Measurements from ENCODE around the gene S100A5.

Gene S100A5

GRCh38 chr1:153513023-153513422 is 27.7 kb downstream of the S100A5 start:
- Histone ChIP-seq H3K9me3 (ENCODE audit: low read length) (no peaks in the 10 kb centered on the region), H3K27me3 (ENCODE audit: insufficient read depth, low read length) (peaks cover 3% of the 10 kb centered on the region), H3K4me3 (ENCODE audit: low read length) (no peak overlapping the region), H3K4me1 (ENCODE audit: insufficient read depth, low read length) (no peaks in the 10 kb centered on the region), H2AFZ (ENCODE audit: low read depth, low read length) (no peak overlapping the region), H3K36me3 (ENCODE audit: insufficient read depth, low read length) (no peaks in the 10 kb centered on the region)

DNA sequence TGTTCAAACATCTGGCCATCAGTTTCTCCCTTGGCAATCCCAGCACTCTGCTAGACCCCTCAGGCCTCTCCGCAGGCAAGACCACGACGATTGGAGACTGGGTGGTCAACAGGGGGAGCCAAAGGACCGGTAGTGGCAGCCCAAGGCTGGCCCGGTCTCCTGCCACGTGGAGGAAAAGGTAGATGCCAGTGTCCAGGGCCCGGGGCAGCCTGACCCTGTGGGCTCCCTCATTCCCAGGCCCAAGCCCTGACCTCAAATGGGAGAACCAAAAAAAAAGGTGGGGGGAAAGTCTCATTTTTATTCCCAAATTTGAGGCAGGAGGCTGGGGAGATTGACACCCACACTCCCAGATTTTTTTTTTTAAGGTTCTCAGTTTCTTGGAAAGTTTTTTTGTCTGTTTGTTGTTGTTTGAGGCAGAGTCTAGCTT is 29.7 kb downstream of the S100A5 start:
- Histone ChIP-seq H3K27me3 (ENCODE audit: insufficient read depth, low read length) (peaks cover 5% of the 10 kb centered on the region), H2AFZ (ENCODE audit: low read depth, low read length) (no peak overlapping the region), H3K4me3 (ENCODE audit: low read length) (no peak overlapping the region), H3K36me3 (ENCODE audit: insufficient read depth, low read length) (no peaks in the 10 kb centered on the region), H3K4me1 (ENCODE audit: insufficient read depth, low read length) (no peaks in the 10 kb centered on the region), H3K9me3 (ENCODE audit: low read length) (no peaks in the 10 kb centered on the region)

GRCh38 chr1:153509729-153510354 is 30.9 kb downstream of the S100A5 start:
- no peaks in the 10 kb centered on the region for H3K4me1 ChIP-seq (ENCODE audit: insufficient read depth, low read length)
- H3K36me3 ChIP-seq (ENCODE audit: insufficient read depth, low read length): no peaks in the 10 kb centered on the region
- no peak overlapping the region for H3K4me3 ChIP-seq (ENCODE audit: low read length)
- H3K9me3 ChIP-seq (ENCODE audit: low read length): no peaks in the 10 kb centered on the region
- no peak overlapping the region for H2AFZ ChIP-seq (ENCODE audit: low read depth, low read length)
- peaks cover 5% of the 10 kb centered on the region for H3K27me3 ChIP-seq (ENCODE audit: insufficient read depth, low read length)

DNA sequence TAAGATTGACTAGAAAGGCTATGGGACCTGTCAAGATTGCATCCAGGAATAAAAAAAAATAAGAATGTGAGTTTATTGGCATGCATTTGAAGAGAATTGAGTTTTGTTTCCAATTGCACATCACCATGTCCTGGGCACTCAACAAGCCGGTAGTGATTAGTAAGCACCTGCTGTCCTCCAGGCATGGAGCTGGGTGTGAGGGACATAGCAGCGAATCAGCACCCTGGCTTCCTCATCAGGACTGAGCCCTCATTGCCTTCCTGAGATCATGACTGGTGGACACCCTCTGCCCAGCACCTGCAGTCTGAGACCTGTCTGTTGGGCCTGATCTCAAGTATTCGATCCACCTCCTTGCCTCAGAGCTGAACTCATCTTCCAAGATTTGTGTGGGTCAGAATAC is 31.7 kb downstream of the S100A5 start:
- Histone ChIP-seq H3K9me3 (ENCODE audit: low read length) (no peaks in the 10 kb centered on the region), H2AFZ (ENCODE audit: low read depth, low read length) (no peak overlapping the region), H3K27me3 (ENCODE audit: insufficient read depth, low read length) (peaks cover 5% of the 10 kb centered on the region), H3K4me3 (ENCODE audit: low read length) (no peak overlapping the region), H3K36me3 (ENCODE audit: insufficient read depth, low read length) (no peaks in the 10 kb centered on the region), H3K4me1 (ENCODE audit: insufficient read depth, low read length) (no peaks in the 10 kb centered on the region)

- H2AFZ ChIP-seq (ENCODE audit: low read depth, low read length): no peak overlapping the region
- H3K36me3 ChIP-seq (ENCODE audit: insufficient read depth, low read length): no peaks in the 10 kb centered on the region
- no peaks in the 10 kb centered on the region for H3K9me3 ChIP-seq (ENCODE audit: low read length)
- H3K27me3 ChIP-seq (ENCODE audit: insufficient read depth, low read length): peaks cover 5% of the 10 kb centered on the region
- H3K4me3 ChIP-seq (ENCODE audit: low read length): no peak overlapping the region
- no peaks in the 10 kb centered on the region for H3K4me1 ChIP-seq (ENCODE audit: insufficient read depth, low read length)
These were observed 32.7 kb downstream of the S100A5 start for GRCh38 chr1:153507926-153508583.

- no peaks in the 10 kb centered on the region for H3K4me1 ChIP-seq (ENCODE audit: insufficient read depth, low read length)
- H3K9me3 ChIP-seq (ENCODE audit: low read length): no peaks in the 10 kb centered on the region
- no peaks in the 10 kb centered on the region for H3K36me3 ChIP-seq (ENCODE audit: insufficient read depth, low read length)
- H3K27me3 ChIP-seq (ENCODE audit: insufficient read depth, low read length): peaks cover 2% of the 10 kb centered on the region
- no peak overlapping the region for H3K4me3 ChIP-seq (ENCODE audit: low read length)
- no peak overlapping the region for H2AFZ ChIP-seq (ENCODE audit: low read depth, low read length)
These were observed 33.8 kb downstream of the S100A5 start for GRCh38 chr1:153506831-153507413.

- Histone ChIP-seq H3K4me1 (ENCODE audit: insufficient read depth, low read length) (no peaks in the 10 kb centered on the region), H3K9me3 (ENCODE audit: low read length) (no peaks in the 10 kb centered on the region), H3K36me3 (ENCODE audit: insufficient read depth, low read length) (no peaks in the 10 kb centered on the region), H2AFZ (ENCODE audit: low read depth, low read length) (no peak overlapping the region), H3K27me3 (ENCODE audit: insufficient read depth, low read length) (peaks cover 2% of the 10 kb centered on the region), H3K4me3 (ENCODE audit: low read length) (no peak overlapping the region)
These were observed 34.3 kb downstream of the S100A5 start for GRCh38 chr1:153506386-153506785.

GRCh38 chr1:153505576-153505975 is 35.2 kb downstream of the S100A5 start:
- H3K36me3 ChIP-seq (ENCODE audit: insufficient read depth, low read length): no peaks in the 10 kb centered on the region
- H3K4me1 ChIP-seq (ENCODE audit: insufficient read depth, low read length): no peaks in the 10 kb centered on the region
- no peak overlapping the region for H2AFZ ChIP-seq (ENCODE audit: low read depth, low read length)
- H3K9me3 ChIP-seq (ENCODE audit: low read length): no peaks in the 10 kb centered on the region
- peaks cover 2% of the 10 kb centered on the region for H3K27me3 ChIP-seq (ENCODE audit: insufficient read depth, low read length)
- H3K4me3 ChIP-seq (ENCODE audit: low read length): no peak overlapping the region

DNA sequence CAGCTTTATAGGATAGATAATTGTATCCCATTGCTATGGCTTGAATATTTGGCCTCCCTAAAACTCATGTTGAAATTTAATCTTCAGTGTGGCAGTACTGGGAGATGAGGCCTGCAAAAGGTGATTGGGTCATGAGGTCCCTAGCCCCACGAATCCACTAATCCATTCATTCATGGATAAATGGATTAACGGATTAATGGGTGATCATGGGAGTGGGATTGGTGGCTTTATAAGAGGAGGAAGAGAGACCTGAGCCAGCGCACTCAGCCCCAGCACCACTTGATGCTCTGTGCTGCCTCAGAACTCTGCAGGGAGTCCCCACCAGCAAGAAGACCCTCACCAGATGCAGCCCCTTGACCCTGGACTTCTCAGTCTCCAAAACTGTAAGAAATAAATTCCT is 37.0 kb downstream of the S100A5 start:
- no peak overlapping the region for H3K4me3 ChIP-seq (ENCODE audit: low read length)
- H3K36me3 ChIP-seq (ENCODE audit: insufficient read depth, low read length): no peaks in the 10 kb centered on the region
- H3K27me3 ChIP-seq (ENCODE audit: insufficient read depth, low read length): peaks cover 9% of the 10 kb centered on the region
- no peaks in the 10 kb centered on the region for H3K4me1 ChIP-seq (ENCODE audit: insufficient read depth, low read length)
- H2AFZ ChIP-seq (ENCODE audit: low read depth, low read length): no peak overlapping the region
- no peaks in the 10 kb centered on the region for H3K9me3 ChIP-seq (ENCODE audit: low read length)

DNA sequence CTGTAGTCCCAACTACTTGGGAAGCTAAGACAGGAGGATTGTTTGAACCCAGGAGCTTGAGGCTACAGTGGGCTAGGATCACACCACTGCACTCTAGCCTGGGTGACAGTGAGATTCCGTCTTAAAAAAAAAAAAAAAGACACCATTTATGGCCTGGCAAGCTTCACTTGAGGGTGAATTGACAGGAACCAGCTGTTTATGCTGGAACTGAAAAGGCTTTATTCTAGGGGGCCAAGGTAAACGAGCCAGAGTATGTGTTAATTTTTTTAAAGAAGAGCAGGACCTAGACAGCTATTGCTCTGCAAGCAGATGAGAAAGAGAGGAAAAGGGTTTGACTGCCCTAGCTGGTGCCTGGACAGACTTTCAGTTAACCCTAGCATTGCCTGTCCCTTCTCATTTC is 42.0 kb downstream of the S100A5 start:
- H3K9me3 ChIP-seq (ENCODE audit: low read length): no peaks in the 10 kb centered on the region
- no peak overlapping the region for H3K4me3 ChIP-seq (ENCODE audit: low read length)
- H3K27me3 ChIP-seq (ENCODE audit: insufficient read depth, low read length): peaks cover 6% of the 10 kb centered on the region
- H3K4me1 ChIP-seq (ENCODE audit: insufficient read depth, low read length): peaks cover 1% of the 10 kb centered on the region
- H2AFZ ChIP-seq (ENCODE audit: low read depth, low read length): no peak overlapping the region
- H3K36me3 ChIP-seq (ENCODE audit: insufficient read depth, low read length): no peaks in the 10 kb centered on the region

- Histone ChIP-seq H3K36me3 (ENCODE audit: insufficient read depth, low read length) (no peaks in the 10 kb centered on the region), H3K9me3 (ENCODE audit: low read length) (no peaks in the 10 kb centered on the region), H3K4me1 (ENCODE audit: insufficient read depth, low read length) (peaks cover 6% of the 10 kb centered on the region), H3K4me3 (ENCODE audit: low read length) (no peak overlapping the region), H3K27me3 (ENCODE audit: insufficient read depth, low read length) (peaks cover 9% of the 10 kb centered on the region), H2AFZ (ENCODE audit: low read depth, low read length) (no peak overlapping the region)
These were observed 45.2 kb downstream of the S100A5 start for GRCh38 chr1:153495536-153495935.

- H2AFZ ChIP-seq (ENCODE audit: low read depth, low read length): no peak overlapping the region
- H3K4me1 ChIP-seq (ENCODE audit: insufficient read depth, low read length): peaks cover 6% of the 10 kb centered on the region
- H3K4me3 ChIP-seq (ENCODE audit: low read length): no peak overlapping the region
- no peaks in the 10 kb centered on the region for H3K9me3 ChIP-seq (ENCODE audit: low read length)
- no peaks in the 10 kb centered on the region for H3K36me3 ChIP-seq (ENCODE audit: insufficient read depth, low read length)
- H3K27me3 ChIP-seq (ENCODE audit: insufficient read depth, low read length): peaks cover 9% of the 10 kb centered on the region
These were observed 45.7 kb downstream of the S100A5 start for GRCh38 chr1:153494976-153495535.

GRCh38 chr1:153493343-153493960 is 47.3 kb downstream of the S100A5 start:
- peaks cover 2% of the 10 kb centered on the region for H3K27me3 ChIP-seq (ENCODE audit: insufficient read depth, low read length)
- no peak overlapping the region for H2AFZ ChIP-seq (ENCODE audit: low read depth, low read length)
- no peaks in the 10 kb centered on the region for H3K9me3 ChIP-seq (ENCODE audit: low read length)
- peaks cover 6% of the 10 kb centered on the region for H3K4me1 ChIP-seq (ENCODE audit: insufficient read depth, low read length)
- no peak overlapping the region for H3K4me3 ChIP-seq (ENCODE audit: low read length)
- no peaks in the 10 kb centered on the region for H3K36me3 ChIP-seq (ENCODE audit: insufficient read depth, low read length)
